H1 (cell line): ENCODE measurements around the gene NADSYN1. TPM values are rescaled to one million over a fixed set of nuclear protein-coding genes. Genes with fewer than 3 reads are reported as not detected.

ENCODE experiments used
- CTCF ChIA-PET: fragments of 300-600 bp; sonication (Branson Sonifier 250); formaldehyde crosslinking; loops from one replicate; lab custom pipeline; 2021; ENCODE audit not compliant: partially characterized antibody; lab: Charles Lee
- POLR2A ChIA-PET: fragments of 300-600 bp; sonication (Branson Sonifier 250); formaldehyde crosslinking; loops from one replicate; lab custom pipeline; 2021; ENCODE audit warnings: inconsistent platforms; ENCODE audit not compliant: partially characterized antibody; lab: Charles Lee
- DNase-seq, 2 experiments: peaks; one replicate each; pipeline versions ENCODE4 v3.0.0 to v3.0.0-alpha.2; 2010 to 2022; ENCODE audit warnings: low spot score in 2 of 2, low read depth in 1 of 2, mixed read lengths in 1 of 2
- FAIRE-seq: peaks from 2 replicates; lab custom pipeline; 2011; peaks lifted over from hg19 to GRCh38; lab: Jason Lieb, UNC
- H2AFZ ChIP-seq: 2 replicates; pipeline ENCODE4 v1.8.1; 2012; ENCODE audit warnings: low read length, inconsistent platforms
- H2AK5ac ChIP-seq: 2 replicates; pipeline ENCODE4 v1.6.1; 2013; ENCODE audit warnings: low read depth, low read length
- H2BK120ac ChIP-seq: replicated peaks from 2 replicates; pipeline ENCODE3; 2013; ENCODE audit warnings: low read depth, low read length, inconsistent platforms
- H2BK12ac ChIP-seq: 2 replicates; pipeline ENCODE4 v1.6.1; 2013; ENCODE audit warnings: low read depth, low read length
- H2BK15ac ChIP-seq: 2 replicates; pipeline ENCODE4 v1.6.1; 2013; ENCODE audit warnings: low read length
- H2BK20ac ChIP-seq: 2 replicates; pipeline ENCODE4 v1.6.1; 2013; ENCODE audit warnings: low read length
- H2BK5ac ChIP-seq: 2 replicates; pipeline ENCODE4 v1.6.1; 2013; ENCODE audit warnings: low read depth, low read length
- H3K14ac ChIP-seq: 2 replicates; pipeline ENCODE4 v1.6.1; 2013; ENCODE audit warnings: inconsistent platforms; ENCODE audit not compliant: insufficient read length
- H3K18ac ChIP-seq: 2 replicates; pipeline ENCODE4 v1.6.1; 2013; ENCODE audit warnings: low read length; ENCODE audit errors: extremely low read depth
- H3K23ac ChIP-seq: 2 replicates; pipeline ENCODE4 v1.6.1; 2013; ENCODE audit warnings: inconsistent platforms; ENCODE audit not compliant: insufficient read length
- H3K23me2 ChIP-seq: 2 replicates; pipeline ENCODE4 v1.6.1; 2013; ENCODE audit warnings: low read depth, low read length
- H3K27ac ChIP-seq: 2 replicates; pipeline ENCODE4 v1.6.1; 2011; ENCODE audit warnings: low read depth, low read length, inconsistent platforms
- H3K27me3 ChIP-seq, 4 experiments: replicated peaks in 1 of 4; 1 replicate in 1 of 4; 2 replicates in 3 of 4; pipeline versions ENCODE4 v1.6.1 to v1.8.1; 2011 to 2013; ENCODE audit warnings: low read length in 3 of 4, mild to moderate bottlenecking in 3 of 4, inconsistent platforms in 2 of 4, mixed read lengths in 2 of 4, moderate library complexity in 1 of 4; ENCODE audit not compliant: control insufficient read depth in 3 of 4, insufficient read depth in 3 of 4; ENCODE audit errors: extremely low read depth in 1 of 4
- H3K36me3 ChIP-seq, 4 experiments: 2 replicates each; pipeline versions ENCODE4 v1.6.1 to v1.8.1; 2011 to 2013; ENCODE audit warnings: mild to moderate bottlenecking in 4 of 4, low read length in 3 of 4, moderate library complexity in 2 of 4, control low read depth in 1 of 4, inconsistent platforms in 1 of 4; ENCODE audit not compliant: insufficient read depth in 4 of 4, control insufficient read depth in 2 of 4
- H3K4ac ChIP-seq: replicated peaks from 2 replicates; pipeline ENCODE3; 2013; ENCODE audit warnings: low read length, low read depth, mixed read lengths, inconsistent platforms; ENCODE audit not compliant: insufficient read length
- H3K4me1 ChIP-seq, 4 experiments: replicated peaks in 1 of 4; 1 replicate in 1 of 4; 2 replicates in 3 of 4; pipeline versions ENCODE4 v1.6.1 to v1.8.1; 2011 to 2013; ENCODE audit warnings: low read length in 3 of 4, inconsistent platforms in 2 of 4, mixed read lengths in 1 of 4; ENCODE audit not compliant: insufficient read depth in 4 of 4, control insufficient read depth in 3 of 4
- H3K4me2 ChIP-seq, 2 experiments: 2 replicates each; pipeline versions ENCODE4 v1.6.1 to v1.8.1; 2011 to 2013; ENCODE audit warnings: low read depth in 2 of 2, low read length in 2 of 2, control low read depth in 1 of 2, inconsistent platforms in 1 of 2, mild to moderate bottlenecking in 1 of 2; ENCODE audit not compliant: insufficient read depth in 1 of 2
- H3K4me3 ChIP-seq, 4 experiments: fragments of 200-600, 300-600 bp in 1 of 4; sonication (generic), shearing (Covaris generic), sonication (Bioruptor Twin) in 1 of 4; 2 replicates each; pipeline versions ENCODE4 v1.5.1 to v1.8.1; 2011 to 2016; ENCODE audit warnings: low read length in 4 of 4, low read depth in 3 of 4, control low read depth in 2 of 4, inconsistent platforms in 2 of 4, mild to moderate bottlenecking in 2 of 4, mixed read lengths in 1 of 4, moderate library complexity in 1 of 4; ENCODE audit not compliant: insufficient read depth in 2 of 4; ENCODE audit errors: extremely low read depth in 1 of 4
- H3K56ac ChIP-seq: replicated peaks from 2 replicates; pipeline ENCODE3; 2013; ENCODE audit warnings: low read depth, mild to moderate bottlenecking, mixed read lengths, low read length, inconsistent platforms; ENCODE audit not compliant: insufficient read length
- H3K79me1 ChIP-seq: 2 replicates; pipeline ENCODE4 v1.6.1; 2013; ENCODE audit warnings: low read depth, low read length, control low read depth
- H3K79me2 ChIP-seq, 2 experiments: 2 replicates each; pipeline versions ENCODE4 v1.6.1 to v1.8.1; 2012 to 2013; ENCODE audit warnings: low read length in 2 of 2, mild to moderate bottlenecking in 2 of 2, inconsistent platforms in 1 of 2; ENCODE audit not compliant: insufficient read depth in 2 of 2, control insufficient read depth in 1 of 2
- H3K9ac ChIP-seq, 4 experiments: replicated peaks in 1 of 4; 1 replicate in 1 of 4; 2 replicates in 3 of 4; pipeline versions ENCODE4 v1.6.1 to v1.8.1; 2011 to 2013; ENCODE audit warnings: low read depth in 3 of 4, low read length in 3 of 4, control low read depth in 2 of 4, mild to moderate bottlenecking in 2 of 4, moderate library complexity in 2 of 4, inconsistent platforms in 1 of 4; ENCODE audit errors: extremely low read depth in 1 of 4
- H3K9me3 ChIP-seq, 2 experiments: 2 replicates each; pipeline versions ENCODE4 v1.6.1 to v1.8.1; 2012 to 2013; ENCODE audit warnings: mild to moderate bottlenecking in 2 of 2, moderate library complexity in 2 of 2, control low read depth in 1 of 2, inconsistent platforms in 1 of 2, low read depth in 1 of 2, low read length in 1 of 2, mixed read lengths in 1 of 2; ENCODE audit not compliant: insufficient read depth in 2 of 2
- H4K20me1 ChIP-seq, 2 experiments: replicated peaks in 1 of 2; 2 replicates each; pipeline versions ENCODE3 to v1.8.1; 2011 to 2013; ENCODE audit warnings: inconsistent platforms in 2 of 2, low read length in 2 of 2, mild to moderate bottlenecking in 1 of 2; ENCODE audit not compliant: insufficient read depth in 2 of 2, control insufficient read depth in 1 of 2
- H4K5ac ChIP-seq: 2 replicates; pipeline ENCODE4 v1.6.1; 2013; ENCODE audit warnings: low read length, low read depth, mixed read lengths, inconsistent platforms; ENCODE audit not compliant: insufficient read length
- H4K8ac ChIP-seq: 2 replicates; pipeline ENCODE4 v1.8.0; 2013; ENCODE audit warnings: mild to moderate bottlenecking, moderate library complexity, low read length, inconsistent platforms; ENCODE audit not compliant: insufficient read depth; ENCODE audit errors: extremely low read depth
- H4K91ac ChIP-seq: replicated peaks from 2 replicates; pipeline ENCODE3; 2013; ENCODE audit warnings: low read length, mixed read lengths, inconsistent platforms; ENCODE audit not compliant: insufficient read length
- EP300 ChIP-seq, 2 experiments: IDR thresholded peaks; 1 replicate in 1 of 2; 2 replicates in 1 of 2; pipeline ENCODE4 v1.6.1; 2011 to 2012; ENCODE audit warnings: low read depth in 2 of 2, low read length in 2 of 2, mild to moderate bottlenecking in 2 of 2, borderline replicate concordance in 1 of 2, inconsistent platforms in 1 of 2, moderate library complexity in 1 of 2
- FOSL1 ChIP-seq: IDR thresholded peaks from 2 replicates; pipeline ENCODE4 v1.6.1; 2011; ENCODE audit warnings: mild to moderate bottlenecking, low read depth, low read length, moderate library complexity; ENCODE audit not compliant: insufficient read depth
- KDM5A ChIP-seq: fragments of 200-600 bp; IDR thresholded peaks from 2 replicates; pipeline ENCODE4 v1.7.1; 2012; ENCODE audit warnings: mild to moderate bottlenecking, low read length, inconsistent platforms, mixed read lengths
- MAX ChIP-seq: IDR thresholded peaks from 2 replicates; pipeline ENCODE4 v1.6.1; 2012; ENCODE audit warnings: inconsistent platforms
- PHF8 ChIP-seq: fragments of 200-600 bp; sonication (generic); conservative IDR thresholded peaks from 2 replicates; pipeline ENCODE4 v1.7.1; 2012; ENCODE audit warnings: low read depth, mild to moderate bottlenecking, inconsistent platforms, low read length, moderate library complexity
- SIN3A ChIP-seq, 2 experiments: IDR thresholded peaks in 1 of 2; conservative IDR thresholded peaks in 1 of 2; 2 replicates each; pipeline ENCODE4 v1.6.1; 2011 to 2012; ENCODE audit warnings: low read length in 2 of 2, improper control_type of control experiment in 1 of 2, low read depth in 1 of 2, mild to moderate bottlenecking in 1 of 2
- SIRT6 ChIP-seq: IDR thresholded peaks from one replicate; pipeline ENCODE4 v1.7.1; 2012; ENCODE audit warnings: low read length, inconsistent platforms
- SRF ChIP-seq: IDR thresholded peaks from 2 replicates; pipeline ENCODE4 v1.6.1; 2011; ENCODE audit warnings: mild to moderate bottlenecking, low read depth, low read length, moderate library complexity
- USF2 ChIP-seq: IDR thresholded peaks from 2 replicates; pipeline ENCODE4 v1.6.1; 2011; ENCODE audit warnings: low read length, improper control_type of control experiment
- WGBS, 2 experiments: shearing (Covaris generic) in 1 of 2; methylation state at CpG; one replicate each; pipeline versions ENCODE4 v1.1.6 to v1.1.7; 2013 to 2015; ENCODE audit warnings: low lambda C conversion rate in 2 of 2, mixed read lengths in 2 of 2, inconsistent platforms in 1 of 2, low coverage in 1 of 2, missing lambda C conversion rate in 1 of 2; ENCODE audit not compliant: insufficient replicate concordance in 2 of 2, insufficient coverage in 1 of 2, insufficient read length in 1 of 2; ENCODE audit errors: extremely low coverage in 1 of 2, missing lambda C conversion rate in 1 of 2; 5-methylcytosine and 5-hydroxymethylcytosine counted together
- polyA plus RNA-seq, 7 experiments: library from polyadenylated mRNA; depleted of rRNA in 3 of 7; stranded (reverse) in 5 of 7; unstranded in 2 of 7; fragments of >200 nt in 5 of 7; fragments of 200-250 nt in 2 of 7; gene quantifications; 1 replicate in 5 of 7; 2 replicates in 1 of 7; 4 replicates in 1 of 7; pipeline versions ENCODE4 v1.2.1 to v1.2.3, GENCODE V29; 2011 to 2013; ENCODE audit warnings: missing spikeins in 2 of 7, mixed read lengths in 2 of 7
- total RNA-seq: library from RNA; stranded (reverse); fragmentation: NEBNext Ultra II Directional; extraction: Animal tissue kit (Norgen Biotek cat#: 25700); gene quantifications from 2 replicates; pipeline ENCODE4 v1.2.1, GENCODE V29; 2021
- TF ChIP-seq, protein P1 (sequence below): IDR thresholded peaks from 2 replicates; pipeline ENCODE4 v1.6.1; 2012; ENCODE audit warnings: low read length, inconsistent platforms

The NADSYN1 gene
- total and polyA plus RNA-seq, 2 of the 8 experiments (the other 6 are each of a cell fraction or from before 2014, with no cell fraction given) = 38.3 to 38.6 TPM

GRCh38 chr11:71429701-71430100 lies 23.3 kb upstream of the NADSYN1 start:
- no peaks in the 10 kb centered on the region for H3K79me1 ChIP-seq
- H3K4ac ChIP-seq = no peak overlapping the region
- H3K4me2 ChIP-seq = no peak overlapping the region
- no peaks in the 10 kb centered on the region for H3K79me2 ChIP-seq
- peaks cover 0 to under 1% (median 0%) of the 10 kb centered on the region in 4 experiments; a peak in 3 of 8 replicates for H3K36me3 ChIP-seq
- H2BK15ac ChIP-seq = no peak overlapping the region
- H3K56ac ChIP-seq = no peak overlapping the region
- H4K20me1 ChIP-seq = peaks cover 5 to 12% of the 10 kb centered on the region in 2 experiments
- H3K18ac ChIP-seq = no peak overlapping the region
- no peak overlapping the region for H3K23ac ChIP-seq
- ChIA-PET CTCF (interaction anchor here (0.7 to 1.7 kb wide), 4 partner anchors 10 to 614 kb away, joined by 3 to 8 read pairs (median 4); no protein-coding TSS in a partner anchor), POLR2A (interaction anchor here (1.1 kb wide), 2 partner anchors 9 to 58 kb away, joined by 3 read pairs; no protein-coding TSS in a partner anchor)
- H2BK120ac ChIP-seq = no peak overlapping the region
- H3K23me2 ChIP-seq = no peaks in the 10 kb centered on the region; the same call in 1 of the 2 replicates
- H2AFZ ChIP-seq = no peak overlapping the region
- 0 out of 2 replicates have a peak overlapping the region, but pooled peaks have one; percentile 62 for H4K8ac ChIP-seq
- H3K4me3 ChIP-seq = no peak overlapping the region
- H2BK12ac ChIP-seq = 0 out of 2 replicates have a peak overlapping the region, but pooled peaks have one; percentile 51
- H2BK5ac ChIP-seq = no peak overlapping the region
- H4K91ac ChIP-seq = no peak overlapping the region
- no peaks in the 10 kb centered on the region for H3K4me1 ChIP-seq
- H3K9me3 ChIP-seq = no peaks in the 10 kb centered on the region
- no peak overlapping the region for H2BK20ac ChIP-seq
- H3K27me3 ChIP-seq = no peaks in the 10 kb centered on the region
- no peak overlapping the region for H3K14ac ChIP-seq
- no peak overlapping the region for H3K27ac ChIP-seq
- H4K5ac ChIP-seq = no peak overlapping the region
- 92% methylated on average over 6 of the region's 6 CpGs; no CpG with 5 or more reads in 1 of the 2 experiments for WGBS, 2 experiments
- no peak overlapping the region for H2AK5ac ChIP-seq
- FAIRE-seq = no peak
- DNase-seq = no peak
- H3K9ac ChIP-seq = no peak overlapping the region
- TF ChIP-seq SIRT6 (no peak), USF2 (no peak), PHF8 (no peak), SIN3A (conservative IDR thresholded peaks at IDR 0.05 in 1 of 2, IDR thresholded peaks at IDR 0.05 in 1 of 2; ENCODE audit: low read depth in 1 of 2, low read length in 2 of 2) (no peak), SRF (no peak), MAX (no peak), EP300 (IDR thresholded peaks at IDR 0.05; ENCODE audit: borderline replicate concordance in 1 of 2, low read depth in 2 of 2, low read length in 2 of 2) (no peak), FOSL1 (no peak), KDM5A (no peak)
- TF ChIP-seq, protein P1, sequence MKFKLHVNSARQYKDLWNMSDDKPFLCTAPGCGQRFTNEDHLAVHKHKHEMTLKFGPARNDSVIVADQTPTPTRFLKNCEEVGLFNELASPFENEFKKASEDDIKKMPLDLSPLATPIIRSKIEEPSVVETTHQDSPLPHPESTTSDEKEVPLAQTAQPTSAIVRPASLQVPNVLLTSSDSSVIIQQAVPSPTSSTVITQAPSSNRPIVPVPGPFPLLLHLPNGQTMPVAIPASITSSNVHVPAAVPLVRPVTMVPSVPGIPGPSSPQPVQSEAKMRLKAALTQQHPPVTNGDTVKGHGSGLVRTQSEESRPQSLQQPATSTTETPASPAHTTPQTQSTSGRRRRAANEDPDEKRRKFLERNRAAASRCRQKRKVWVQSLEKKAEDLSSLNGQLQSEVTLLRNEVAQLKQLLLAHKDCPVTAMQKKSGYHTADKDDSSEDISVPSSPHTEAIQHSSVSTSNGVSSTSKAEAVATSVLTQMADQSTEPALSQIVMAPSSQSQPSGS = no peak
